ENCODE data around the gene FIG4.
A peak's percentile ranks its signal among the peaks of the same experiment; 100 is the strongest.
"Not testable (repeated sequence)": the region's sequence is repeated elsewhere in the genome, so short reads cannot be mapped to it uniquely, and the experiment has no call there.

FIG4 gene

GRCh38 chr6:109799129-109799528 is 108.0 kb downstream of the FIG4 start:
- no peak for DNase-seq (ENCODE audit: low read depth)

GRCh38 chr6:109799664-109800063 is 108.6 kb downstream of the FIG4 start:
- no peak for DNase-seq (ENCODE audit: low read depth)

GRCh38 chr6:109800771-109801170 is 109.7 kb downstream of the FIG4 start:
- DNase-seq (ENCODE audit: low read depth), result no peak

- no peak for DNase-seq (ENCODE audit: low read depth)
These were observed 110.7 kb downstream of the FIG4 start for GRCh38 chr6:109801794-109802193.

GRCh38 chr6:109804020-109804419 is 112.9 kb downstream of the FIG4 start:
- DNase-seq (ENCODE audit: low read depth), result no peak

- DNase-seq (ENCODE audit: low read depth), result no peak
These were observed 116.8 kb downstream of the FIG4 start for GRCh38 chr6:109807881-109808280.

GRCh38 chr6:109808837-109809236 is 117.7 kb downstream of the FIG4 start:
- DNase-seq (ENCODE audit: low read depth), result no peak

GRCh38 chr6:109815054-109815453 is 124.0 kb downstream of the FIG4 start:
- no peak for DNase-seq (ENCODE audit: low read depth)

GRCh38 chr6:109816452-109817374 is 125.6 kb downstream of the FIG4 start:
- DNase-seq (ENCODE audit: low read depth), result no peak

- no peak for DNase-seq (ENCODE audit: low read depth)
These were observed 129.7 kb downstream of the FIG4 start for GRCh38 chr6:109820706-109821350.

- no peak for DNase-seq (ENCODE audit: low read depth)
These were observed 130.3 kb downstream of the FIG4 start for GRCh38 chr6:109821428-109821827.

GRCh38 chr6:109824105-109824504 is 133.0 kb downstream of the FIG4 start:
- DNase-seq (ENCODE audit: low read depth), result no peak

GRCh38 chr6:109826551-109826950 is 135.5 kb downstream of the FIG4 start:
- DNase-seq (ENCODE audit: low read depth), result no peak

- not testable (repeated sequence) for DNase-seq (ENCODE audit: low read depth)
These were observed 140.3 kb downstream of the FIG4 start for GRCh38 chr6:109831352-109831751.

GRCh38 chr6:109834131-109834530 is 143.0 kb downstream of the FIG4 start:
- DNase-seq (ENCODE audit: low read depth), result peak; percentile 21

GRCh38 chr6:109834595-109835437 is 143.7 kb downstream of the FIG4 start:
- no peak for DNase-seq (ENCODE audit: low read depth)

GRCh38 chr6:109840034-109840433 is 148.9 kb downstream of the FIG4 start:
- no peak for DNase-seq (ENCODE audit: low read depth)

GRCh38 chr6:109840796-109841195 is 149.7 kb downstream of the FIG4 start:
- no peak for DNase-seq (ENCODE audit: low read depth)

GRCh38 chr6:109841869-109842268 is 150.8 kb downstream of the FIG4 start:
- no peak for DNase-seq (ENCODE audit: low read depth)

GRCh38 chr6:109852713-109853112 is 161.6 kb downstream of the FIG4 start:
- no peak for DNase-seq (ENCODE audit: low read depth)

GRCh38 chr6:109853426-109853825 is 162.3 kb downstream of the FIG4 start:
- DNase-seq (ENCODE audit: low read depth), result no peak

GRCh38 chr6:109853951-109854350 is 162.9 kb downstream of the FIG4 start:
- DNase-seq (ENCODE audit: low read depth), result no peak
